Activated CD8-positive, alpha-beta memory T cell treated with anti-CD3 and anti-CD28 coated beads for 4 hours (primary cell): ENCODE results near the gene C19orf47.

Source experiments
- DNase-seq, 2 donors: peaks; one replicate each; pipeline ENCODE4 v3.0.0-alpha.2; 2020; ENCODE audit warnings: low read depth in 2 of 2

Gene C19orf47

DNA sequence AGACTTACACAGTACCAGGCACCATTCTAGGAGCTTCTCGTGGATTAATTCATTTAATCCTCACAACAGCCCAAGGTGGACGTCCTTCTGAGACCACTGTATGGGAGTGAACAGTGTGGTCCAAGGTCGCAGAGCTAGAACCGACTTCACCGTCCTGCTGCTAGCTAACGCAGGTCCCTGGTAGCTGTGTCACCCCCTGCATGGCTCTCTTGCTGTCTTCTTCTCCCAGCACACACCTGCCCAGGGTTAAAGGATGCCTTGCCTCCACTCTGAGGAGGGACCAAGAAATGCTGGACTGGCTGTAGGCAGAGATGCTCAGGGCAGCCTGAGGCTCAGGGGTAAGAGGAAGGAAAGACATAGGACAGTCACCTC is 66.0 kb downstream of the C19orf47 start:
- DNase-seq, result no peak

DNA sequence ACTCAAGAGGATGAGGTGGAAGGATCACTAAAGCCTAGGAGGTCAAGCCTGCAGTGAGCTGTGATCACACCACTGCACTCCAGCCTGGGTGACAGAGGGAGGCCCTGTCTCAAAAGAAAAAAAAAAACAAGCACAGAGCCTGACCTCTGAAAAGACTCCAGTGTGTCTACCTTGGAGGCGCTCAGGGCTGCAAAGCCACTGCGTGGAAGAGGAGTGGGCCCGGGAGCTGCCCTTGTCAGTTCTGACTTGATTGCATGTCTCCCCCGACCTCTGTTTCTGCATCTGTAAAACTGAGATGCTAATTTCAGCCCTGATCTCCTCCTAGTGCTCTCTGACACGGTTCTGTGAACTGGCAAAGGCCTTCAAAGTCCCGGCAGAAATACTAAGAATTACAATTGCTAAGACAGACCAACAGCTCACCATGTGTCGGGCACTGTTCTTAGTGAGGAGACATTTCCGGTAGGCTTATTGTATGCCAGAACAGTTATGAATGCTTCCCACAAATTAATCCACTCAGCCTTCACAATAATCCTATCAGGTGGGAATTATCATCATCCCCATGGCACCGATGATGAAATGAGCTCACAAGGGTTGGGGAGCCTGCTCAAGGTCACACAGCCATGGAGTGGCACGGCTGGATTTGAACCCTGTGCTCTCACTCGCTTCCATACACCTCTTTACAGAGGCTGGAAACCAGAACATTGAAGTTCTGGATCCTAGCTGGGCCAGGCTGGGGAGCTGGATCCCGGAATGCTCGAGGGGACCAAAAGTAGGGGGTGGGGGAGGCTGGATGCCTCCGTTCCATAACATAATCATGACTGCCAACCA is 66.6 kb downstream of the C19orf47 start:
- no peak for DNase-seq

DNA sequence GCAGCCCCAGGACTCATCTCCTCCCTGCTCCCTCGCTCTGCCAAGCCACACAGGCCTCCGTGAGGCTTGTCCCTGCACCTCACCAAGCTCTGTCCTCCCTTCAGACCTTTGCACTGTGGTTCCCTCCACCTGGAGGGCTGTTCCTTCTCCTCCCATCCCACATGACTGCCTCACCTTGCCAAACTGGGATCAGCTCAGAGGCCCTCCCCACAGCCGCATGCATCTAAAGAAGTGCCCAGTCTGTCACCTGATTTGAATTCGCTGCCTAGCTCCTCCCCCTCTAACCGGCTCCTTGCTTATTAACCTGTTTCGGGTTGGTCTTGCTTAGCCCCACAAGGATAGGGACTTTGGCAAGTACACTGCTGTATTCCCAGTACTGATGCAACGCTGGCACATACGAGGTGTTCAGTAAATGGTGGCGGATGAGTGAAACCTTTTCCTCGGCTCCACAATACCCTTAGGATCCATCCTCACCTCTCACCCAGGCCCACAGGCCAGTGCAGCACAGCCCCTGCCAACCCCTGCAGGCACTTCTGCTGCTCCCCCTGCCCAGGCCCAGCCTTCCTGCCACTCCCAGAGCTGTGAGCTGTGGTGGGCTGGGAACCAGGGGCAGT is 67.5 kb downstream of the C19orf47 start:
- no peak for DNase-seq

DNA sequence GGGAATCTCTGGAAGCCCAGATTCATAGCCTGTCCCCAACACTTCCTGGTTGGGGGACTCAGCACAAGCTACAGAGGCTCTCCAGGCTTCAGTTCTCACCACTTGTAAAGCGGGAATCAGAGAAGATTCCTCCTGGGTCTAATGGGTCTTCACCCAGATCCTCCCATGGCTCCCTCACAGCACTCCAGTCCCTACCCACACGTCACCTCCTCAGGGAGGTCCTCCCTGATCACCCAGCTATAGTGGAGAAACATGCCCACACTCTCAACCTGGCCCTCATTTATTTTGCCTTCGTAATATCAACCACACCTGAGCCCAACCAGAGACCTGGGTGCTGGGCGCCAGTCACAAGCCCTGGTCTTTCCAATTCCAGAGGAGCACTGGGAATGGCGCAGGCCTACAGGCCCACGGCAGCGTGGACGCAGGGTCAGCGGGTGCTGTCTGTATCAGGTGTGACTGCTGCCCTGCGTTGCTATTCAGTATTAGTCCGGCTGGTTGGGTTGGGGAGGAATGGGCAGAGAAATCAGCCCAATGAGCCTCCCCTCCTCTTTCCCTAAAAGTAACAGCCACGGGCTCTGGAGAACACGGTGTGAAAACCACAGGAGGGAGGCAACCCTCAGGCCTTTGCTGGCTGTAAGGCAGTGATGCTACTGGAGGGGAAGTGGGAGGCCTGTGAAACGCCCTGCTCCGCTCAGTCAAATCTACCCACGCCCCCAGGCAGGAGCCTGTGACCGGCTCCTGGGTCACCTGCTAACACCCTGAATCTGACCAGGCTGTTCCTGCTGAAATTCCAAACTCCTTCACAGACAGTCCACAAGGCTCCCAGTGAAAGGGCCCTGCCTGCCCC is 68.2 kb downstream of the C19orf47 start:
- DNase-seq, result no peak

GRCh38 chr19:40279120-40279551 is 69.1 kb downstream of the C19orf47 start:
- DNase-seq, result no peak

DNA sequence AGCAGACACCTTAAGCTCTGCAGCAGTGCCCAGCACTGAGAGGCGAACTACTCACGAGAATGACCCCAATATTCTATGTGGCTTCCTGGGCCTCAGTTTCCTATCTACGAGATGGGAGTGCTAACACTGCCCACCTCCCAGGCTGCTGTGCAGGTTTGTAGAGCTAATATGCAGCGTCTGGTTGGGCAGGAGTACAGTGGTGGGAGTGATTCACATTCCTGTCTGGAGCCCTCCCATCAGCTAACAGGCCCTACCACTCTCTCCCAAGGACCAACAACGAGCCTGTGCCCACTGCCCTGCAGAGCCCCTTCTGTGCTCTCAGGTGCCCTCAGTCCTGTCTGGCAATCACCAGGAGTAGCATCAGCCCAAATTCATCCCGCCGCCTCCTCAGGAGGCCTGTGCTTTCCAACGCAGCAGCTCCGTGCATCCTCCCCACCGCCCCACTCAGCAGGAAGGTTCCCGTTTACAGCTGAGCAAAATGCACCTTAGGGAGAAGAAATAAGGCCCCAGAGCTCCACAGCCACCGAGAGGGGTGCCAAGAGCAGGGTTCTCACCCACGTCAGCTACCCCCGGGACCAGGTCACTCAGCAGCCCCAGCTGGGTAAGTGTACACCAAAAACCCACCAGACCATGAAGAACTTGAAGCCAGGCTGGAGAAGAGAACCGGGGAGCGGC is 69.7 kb downstream of the C19orf47 start:
- no peak for DNase-seq

DNA sequence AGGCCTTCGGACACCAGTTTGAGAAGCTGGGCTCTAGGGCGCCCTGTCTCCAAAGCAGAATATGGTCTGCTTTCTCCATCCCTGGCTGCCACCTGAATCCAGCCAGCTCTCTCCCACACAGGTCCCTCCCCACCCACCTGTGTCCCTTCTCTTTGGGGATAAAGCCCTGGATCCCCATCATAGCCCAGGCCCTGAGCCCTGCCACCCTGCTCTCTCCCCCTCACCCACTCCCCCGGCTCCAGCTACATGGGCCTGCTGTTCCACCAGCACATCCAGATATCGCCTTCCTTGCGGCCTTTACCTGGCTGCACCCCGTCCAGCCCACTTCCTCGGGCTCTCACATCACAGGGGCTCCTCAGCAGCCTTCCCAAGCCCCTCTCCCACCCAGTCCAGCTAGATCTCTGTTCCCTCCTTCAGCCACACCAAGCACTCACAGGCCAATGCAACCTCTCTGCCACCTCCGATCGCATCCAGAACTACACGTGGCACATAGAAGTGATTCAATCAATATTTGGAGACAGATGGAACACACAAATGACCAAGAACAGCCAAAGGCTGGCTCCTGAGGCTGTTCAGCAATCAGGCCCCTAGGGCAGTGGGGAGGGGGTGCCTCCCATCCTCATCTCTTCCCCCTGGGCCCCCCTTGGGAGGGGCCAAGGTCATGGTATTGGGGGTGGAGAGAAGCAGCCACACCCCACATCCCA is 70.7 kb downstream of the C19orf47 start:
- no peak for DNase-seq

DNA sequence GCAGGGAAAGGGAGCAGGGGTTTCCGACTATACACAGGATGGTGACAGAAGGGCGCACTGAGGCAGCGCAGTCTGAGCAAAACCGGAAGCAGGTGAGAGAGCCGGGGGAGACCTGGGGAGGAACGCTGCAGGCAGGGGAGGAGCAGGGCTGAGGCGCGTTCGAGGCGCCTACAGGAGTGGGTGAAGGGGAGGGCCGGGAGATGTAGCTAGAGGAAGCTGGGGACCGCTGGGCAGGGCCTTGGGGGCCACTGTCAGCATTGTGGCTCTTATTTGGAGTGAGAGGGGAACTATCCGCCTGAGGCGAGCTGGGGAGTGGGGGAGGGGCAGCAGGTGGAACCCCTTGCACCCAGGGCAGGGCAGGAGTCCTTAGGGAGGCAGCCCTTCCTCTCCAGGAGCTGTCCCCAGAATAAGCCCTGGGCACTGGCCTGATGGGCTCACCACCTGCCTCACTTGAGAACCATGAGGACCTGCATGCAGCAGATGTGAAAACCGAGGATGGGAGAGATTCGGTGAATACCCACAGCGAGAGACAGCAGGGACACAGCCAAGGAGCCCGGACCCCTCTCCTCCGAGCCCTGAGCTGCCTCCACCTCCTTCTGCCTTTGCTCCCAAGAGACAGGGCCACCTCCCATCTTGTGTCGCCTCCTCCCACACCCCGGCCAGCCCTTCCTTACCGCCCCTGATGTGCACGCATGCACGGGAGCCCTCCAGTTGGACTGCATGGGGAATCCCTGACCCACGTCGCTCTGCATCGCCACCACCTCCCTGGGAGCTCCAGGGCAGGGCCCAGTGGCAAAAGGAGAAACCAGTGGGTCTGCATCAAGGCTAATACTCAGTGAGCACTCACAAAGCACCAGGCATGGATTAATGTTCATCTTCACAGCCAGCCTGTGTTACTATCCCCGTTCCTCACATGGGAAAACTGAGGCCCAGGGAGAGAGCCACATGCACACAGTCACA is 73.3 kb downstream of the C19orf47 start:
- no peak for DNase-seq

DNA sequence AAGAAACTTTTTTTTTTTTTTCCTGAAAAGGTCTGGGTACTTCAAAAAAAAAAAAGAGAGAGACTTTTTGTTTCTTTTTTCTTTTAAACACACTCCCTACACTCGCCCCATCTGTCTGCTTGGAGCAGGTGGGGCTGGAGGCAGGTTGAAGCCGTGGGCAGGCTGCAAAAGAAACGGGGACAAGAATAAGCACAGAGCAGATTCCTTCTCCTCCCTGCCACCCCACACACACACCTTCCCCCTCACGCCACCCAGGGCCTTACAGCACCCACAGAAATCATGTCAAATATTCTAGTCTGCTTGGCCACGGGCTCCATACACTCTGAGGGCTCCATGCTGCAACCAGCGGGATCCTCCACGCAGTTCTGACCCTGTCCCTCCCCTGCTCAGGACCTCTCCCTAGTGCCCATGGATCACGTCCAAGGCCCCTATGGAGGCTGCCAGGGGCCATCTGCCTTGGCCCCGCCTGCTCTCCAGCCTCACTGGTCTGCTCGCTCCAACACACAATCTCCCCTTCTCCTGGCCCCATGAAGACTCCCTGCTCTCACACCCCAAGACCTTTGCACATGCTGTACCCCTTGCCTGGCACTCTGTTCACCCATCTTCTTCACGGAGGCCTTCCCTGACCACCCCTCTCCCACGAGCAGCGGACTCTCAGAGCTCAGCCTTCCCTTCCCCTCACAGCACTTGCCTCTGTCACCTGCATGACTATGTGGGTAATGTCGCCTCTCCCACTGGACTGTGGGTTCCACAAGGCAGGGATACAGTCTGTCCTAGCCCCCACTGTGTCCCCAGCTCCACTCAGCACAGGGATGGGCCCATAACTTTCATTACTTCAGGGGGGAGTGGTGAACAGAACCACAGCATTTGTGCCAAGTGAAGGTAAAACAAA is 74.5 kb downstream of the C19orf47 start:
- no peak for DNase-seq

DNA sequence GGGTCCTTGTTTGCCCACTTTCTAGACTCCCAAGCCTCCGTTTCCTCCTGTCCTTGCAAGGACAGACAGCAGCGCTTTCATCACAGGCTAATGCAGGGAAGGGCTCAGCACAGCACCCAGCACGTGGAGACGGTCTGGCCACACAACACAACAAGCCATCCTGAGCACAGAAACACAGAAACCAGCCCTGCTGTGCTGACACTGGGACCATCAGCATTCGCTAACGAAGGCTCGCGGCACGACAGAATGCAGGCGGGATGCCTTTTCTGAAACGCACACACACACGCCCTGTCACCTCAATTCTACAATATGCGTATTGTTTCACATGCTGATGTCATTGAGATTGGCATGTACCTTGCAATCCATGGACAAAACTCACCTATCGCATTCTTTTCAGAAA is 75.9 kb downstream of the C19orf47 start:
- no peak for DNase-seq

DNA sequence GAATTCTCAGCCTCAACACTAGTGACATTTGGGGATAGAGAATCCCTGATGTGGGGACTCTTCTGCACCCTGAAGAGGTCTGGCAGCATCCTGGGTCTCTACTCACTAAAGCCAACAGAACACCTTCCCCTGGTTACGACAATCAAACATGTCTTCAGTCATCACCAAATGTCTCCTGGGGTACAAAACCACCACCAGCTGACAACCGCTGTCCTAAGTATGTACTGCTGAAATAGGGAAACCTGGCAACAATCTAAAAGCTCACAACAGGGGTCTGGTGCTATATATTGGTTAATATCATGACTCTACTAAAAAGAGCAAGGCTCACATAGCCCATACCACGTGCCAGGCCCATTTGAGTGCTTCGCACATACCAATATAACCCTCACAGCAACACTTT is 76.5 kb downstream of the C19orf47 start:
- no peak for DNase-seq

DNA sequence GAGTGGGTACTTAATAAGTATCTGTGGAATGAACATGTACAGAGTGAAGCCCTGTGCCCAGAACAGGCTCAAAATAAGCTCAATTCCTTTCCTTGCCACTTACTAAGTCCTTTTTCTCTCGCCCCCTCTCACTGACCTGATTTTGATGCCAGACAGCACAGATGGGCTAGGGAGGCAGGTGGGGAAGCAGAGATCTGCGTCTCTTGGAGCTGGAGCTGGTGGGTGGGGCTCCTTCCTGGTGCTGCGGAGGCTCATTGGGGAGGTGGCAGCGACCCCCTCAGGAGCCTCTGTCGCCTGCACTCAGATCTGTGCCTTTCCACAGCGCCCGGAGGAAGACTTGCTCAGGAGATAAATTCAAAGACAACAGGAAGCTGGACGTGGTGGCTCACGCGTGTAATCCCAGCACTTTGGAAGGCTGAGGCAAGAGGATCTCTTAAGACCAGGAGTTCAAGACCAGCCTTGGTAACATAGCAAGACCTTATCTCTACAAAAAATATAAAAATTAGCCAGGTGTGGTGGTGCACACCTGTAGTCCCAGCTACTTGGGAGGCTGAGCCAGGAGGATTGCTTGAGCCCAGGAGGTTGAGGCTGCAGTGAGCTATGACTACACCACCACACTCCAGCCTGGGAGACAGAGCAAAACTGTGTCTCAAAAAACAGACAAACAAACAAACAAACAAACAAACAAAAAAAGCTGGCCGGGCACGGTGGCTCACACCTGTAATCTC is 77.7 kb downstream of the C19orf47 start:
- DNase-seq, result no peak
